NT2/D1 (cell line): ENCODE measurements around the gene DEFB124.

Experiments used
- DNase-seq: peaks from one replicate; pipeline ENCODE4 v3.0.0-alpha.2; 2011; ENCODE audit warnings: low read depth, low spot score
- H3K27me3 ChIP-seq: 2 replicates; pipeline ENCODE4 v1.6.0; 2011; ENCODE audit warnings: mild to moderate bottlenecking; ENCODE audit not compliant: insufficient read length, insufficient read depth
- H3K36me3 ChIP-seq: 2 replicates; pipeline ENCODE4 v1.6.1; 2011; ENCODE audit warnings: mild to moderate bottlenecking, low read length, mixed read lengths; ENCODE audit not compliant: insufficient read depth, insufficient read length
- H3K4me1 ChIP-seq: 2 replicates; pipeline ENCODE4 v1.5.1; 2011; ENCODE audit not compliant: insufficient read depth, insufficient read length
- H3K4me3 ChIP-seq: 2 replicates; pipeline ENCODE4 v1.5.1; 2011; ENCODE audit warnings: low read depth; ENCODE audit not compliant: insufficient read length
- H3K9ac ChIP-seq: 2 replicates; pipeline ENCODE4 v1.6.0; 2011; ENCODE audit warnings: low read depth; ENCODE audit not compliant: insufficient read length
- H3K9me3 ChIP-seq: 2 replicates; pipeline ENCODE4 v1.5.1; 2011; ENCODE audit warnings: mild to moderate bottlenecking, low read length; ENCODE audit not compliant: insufficient read depth
- SUZ12 ChIP-seq: IDR thresholded peaks from 2 replicates; pipeline ENCODE4 v1.6.1; 2011; ENCODE audit not compliant: insufficient read length, insufficient read depth; ENCODE audit errors: extremely low read depth
- YY1 ChIP-seq: IDR thresholded peaks from 2 replicates; pipeline ENCODE4 v1.6.1; 2011; ENCODE audit not compliant: insufficient read length, insufficient read depth
- ZNF274 ChIP-seq: IDR thresholded peaks from 2 replicates; pipeline ENCODE4 v1.6.1; 2011; ENCODE audit warnings: mild to moderate bottlenecking, low read depth, low read length

DEFB124 gene

GRCh38 chr20:31500527-31500926 lies 25.6 kb upstream of the DEFB124 start:
- DNase-seq, result no peak
- no peaks in the 10 kb centered on the region for H3K36me3 ChIP-seq
- H3K9me3 ChIP-seq, result no peaks in the 10 kb centered on the region
- H3K9ac ChIP-seq, result no peak overlapping the region
- no peaks in the 10 kb centered on the region for H3K27me3 ChIP-seq
- TF ChIP-seq SUZ12 (no peak), ZNF274 (no peak), YY1 (no peak)
- peaks cover 3% of the 10 kb centered on the region for H3K4me1 ChIP-seq
- H3K4me3 ChIP-seq, result no peak overlapping the region

DNA sequence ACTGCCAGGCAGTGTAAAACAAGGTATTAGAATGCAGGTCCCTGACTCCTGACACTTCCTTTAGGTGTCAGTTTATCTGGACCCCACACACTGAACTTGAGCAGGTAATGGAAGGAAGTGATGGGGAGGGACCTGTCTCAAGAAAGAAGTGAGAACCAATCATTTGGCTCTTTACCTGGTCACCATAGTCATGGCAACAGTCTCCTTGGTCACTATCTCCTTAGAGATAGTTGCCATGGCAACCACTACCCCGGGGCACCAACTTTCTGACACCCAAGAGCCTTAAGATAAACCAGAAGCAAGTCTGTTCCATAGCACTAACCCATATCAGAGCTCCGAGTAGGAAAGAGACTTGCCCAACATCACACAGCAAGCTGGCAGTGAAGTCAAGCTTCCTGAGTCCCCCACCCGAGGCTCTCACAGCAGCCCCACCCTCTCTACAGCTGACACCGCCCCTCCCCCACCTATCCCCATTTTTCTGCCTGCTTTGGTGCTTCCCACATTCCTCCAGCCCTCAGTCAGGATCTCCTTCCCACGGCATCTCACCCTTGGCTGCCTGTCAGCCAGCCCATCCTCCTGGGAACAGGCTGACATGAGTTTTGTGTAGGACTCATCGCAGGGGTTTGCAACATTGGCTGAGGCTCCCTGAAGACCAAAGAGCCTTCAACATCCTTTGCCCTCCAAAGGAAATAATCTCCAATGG lies 23.1 kb upstream of the DEFB124 start:
- TF ChIP-seq YY1, result no peak
- H3K27me3 ChIP-seq, result no peaks in the 10 kb centered on the region
- H3K9ac ChIP-seq, result no peak overlapping the region
- DNase-seq, result no peak
- H3K9me3 ChIP-seq, result no peaks in the 10 kb centered on the region
- H3K4me3 ChIP-seq, result no peak overlapping the region
- peaks cover 2% of the 10 kb centered on the region for H3K4me1 ChIP-seq
- H3K36me3 ChIP-seq, result no peaks in the 10 kb centered on the region

DNA sequence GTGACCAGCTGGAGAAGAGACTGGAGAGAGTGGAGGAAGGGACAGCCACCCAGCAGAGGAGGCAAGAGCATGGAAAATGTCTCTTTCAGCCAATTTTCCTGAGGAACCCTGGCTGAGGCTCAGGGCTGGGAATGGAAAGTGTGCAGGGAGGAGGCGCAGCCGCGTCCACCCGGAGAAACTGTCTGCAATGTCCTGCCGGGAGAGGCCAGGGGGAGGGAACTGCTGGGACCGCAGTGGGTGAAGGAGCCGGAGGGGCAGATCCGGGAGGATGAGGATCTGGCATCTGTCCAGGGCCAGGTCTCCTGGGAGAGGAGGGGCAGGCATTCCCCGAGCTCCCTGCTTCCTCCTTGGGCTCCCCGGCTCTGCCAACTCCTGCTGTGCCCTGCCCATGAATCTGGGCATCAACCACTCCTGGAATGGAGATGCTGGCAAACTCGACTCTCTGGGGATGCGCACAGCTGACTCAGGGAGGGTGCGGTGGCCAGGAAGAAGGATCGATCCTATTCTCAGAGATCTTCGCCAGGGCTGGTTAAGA lies 21.9 kb upstream of the DEFB124 start:
- TF ChIP-seq YY1 (no peak), SUZ12 (no peak), ZNF274 (no peak)
- Histone ChIP-seq H3K9ac (no peak overlapping the region), H3K9me3 (no peaks in the 10 kb centered on the region), H3K4me1 (peaks cover 2% of the 10 kb centered on the region), H3K36me3 (no peaks in the 10 kb centered on the region), H3K27me3 (no peaks in the 10 kb centered on the region), H3K4me3 (no peak overlapping the region)
- DNase-seq, result no peak

DNA sequence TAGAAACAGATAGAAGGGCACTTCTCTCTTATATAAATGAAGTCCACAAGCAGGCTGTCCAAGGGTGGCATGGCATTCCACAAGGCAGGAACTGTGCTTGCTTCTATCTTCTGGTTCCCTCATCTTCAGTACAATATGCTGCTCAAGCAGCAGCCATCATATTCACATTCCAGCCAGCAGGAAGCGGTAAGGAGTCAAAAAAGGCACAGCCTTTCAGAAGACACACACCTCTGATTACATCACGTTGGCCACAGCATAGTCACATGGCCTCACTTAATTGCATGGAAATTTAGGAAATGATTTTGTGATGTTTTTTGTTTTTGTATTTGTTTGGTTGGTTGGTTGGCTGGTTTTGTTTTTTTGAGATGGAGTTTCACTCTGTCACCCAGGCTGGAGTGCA lies 19.2 kb upstream of the DEFB124 start:
- Histone ChIP-seq H3K4me1 (peaks cover 2% of the 10 kb centered on the region), H3K4me3 (no peak overlapping the region), H3K27me3 (no peaks in the 10 kb centered on the region), H3K9me3 (no peaks in the 10 kb centered on the region), H3K36me3 (no peaks in the 10 kb centered on the region), H3K9ac (no peak overlapping the region)
- no peak for DNase-seq
- TF ChIP-seq ZNF274 (no peak), YY1 (no peak), SUZ12 (no peak)

DNA sequence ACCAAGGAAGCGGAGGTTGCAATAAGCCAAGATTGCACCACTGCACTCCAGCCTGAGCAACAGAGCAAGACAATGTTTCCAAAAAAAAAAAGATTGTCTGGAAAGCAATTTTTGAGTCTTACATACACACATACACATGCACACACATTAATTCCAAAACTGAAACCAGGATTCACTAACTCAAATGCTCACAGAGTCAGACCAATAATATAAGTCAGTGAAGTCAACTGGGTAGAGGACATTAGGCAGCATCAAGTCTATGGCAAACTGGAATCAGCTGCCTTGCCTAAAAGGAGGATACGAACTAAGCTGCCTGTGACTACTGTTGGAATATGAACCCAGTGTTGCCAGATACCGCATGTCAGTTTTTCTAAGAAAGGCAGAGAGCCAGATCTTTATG lies 15.8 kb upstream of the DEFB124 start:
- TF ChIP-seq ZNF274, result no peak
- TF ChIP-seq SUZ12, result no peak
- TF ChIP-seq YY1, result no peak
- Histone ChIP-seq H3K4me1 (no peaks in the 10 kb centered on the region), H3K9me3 (no peaks in the 10 kb centered on the region), H3K36me3 (no peaks in the 10 kb centered on the region), H3K4me3 (no peak overlapping the region), H3K9ac (no peak overlapping the region), H3K27me3 (peaks cover 7% of the 10 kb centered on the region)
- DNase-seq, result no peak

- no peak for TF ChIP-seq YY1
- no peak for TF ChIP-seq SUZ12
- no peak for TF ChIP-seq ZNF274
- Histone ChIP-seq H3K27me3 (peaks cover 13% of the 10 kb centered on the region), H3K9me3 (no peaks in the 10 kb centered on the region), H3K4me3 (no peak overlapping the region), H3K9ac (no peak overlapping the region), H3K36me3 (no peaks in the 10 kb centered on the region), H3K4me1 (peaks cover 2% of the 10 kb centered on the region)
- DNase-seq, result no peak
Observed at GRCh38 chr20:31489152-31489551, 14.2 kb upstream of the DEFB124 start.

DNA sequence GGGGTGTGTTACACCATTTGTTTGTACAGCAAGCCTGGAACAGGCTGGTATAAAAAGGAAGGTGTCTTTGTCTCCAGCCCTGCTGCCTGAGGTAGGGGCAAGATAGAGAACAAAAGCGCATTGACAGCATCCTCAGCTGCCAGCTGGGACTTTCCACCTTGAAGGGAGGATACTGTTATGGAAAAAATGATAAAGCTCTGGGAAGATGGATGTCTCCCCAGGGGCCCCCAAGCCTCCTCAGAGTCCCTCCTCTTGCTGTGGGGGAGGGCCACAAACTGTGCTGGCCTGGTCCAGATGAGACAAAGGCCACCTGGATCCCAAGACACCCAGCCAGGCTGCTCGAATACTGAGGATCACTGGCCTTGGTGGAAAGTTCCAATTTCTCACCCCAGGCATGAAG lies 13.2 kb upstream of the DEFB124 start:
- Histone ChIP-seq H3K36me3 (no peaks in the 10 kb centered on the region), H3K27me3 (peaks cover 13% of the 10 kb centered on the region), H3K4me1 (peaks cover 2% of the 10 kb centered on the region), H3K9me3 (no peaks in the 10 kb centered on the region), H3K9ac (no peak overlapping the region), H3K4me3 (no peak overlapping the region)
- no peak for TF ChIP-seq SUZ12
- DNase-seq, result no peak
